K562 (cell line): Measurements from ENCODE around the gene EHD3. TPM values are rescaled to one million over a fixed set of nuclear protein-coding genes. Genes with fewer than 3 reads are reported as not detected.

Source experiments
- ATAC-seq: fragments of 200-7000 bp; cut with Tn5 transposase; 3 replicates; pipeline ENCODE4 v1.9.1; 2020; ENCODE audit warnings: moderate library complexity
- BruUV-seq: library from RNA; stranded (reverse); fragments of 400-500 nt; replicated peaks from 2 replicates; lab custom pipeline; 2021; lab: Mats Ljungman, UMichigan
- CTCF ChIA-PET: fragments of 300-600 bp; formaldehyde crosslinking; extraction: SDS; loops from one replicate; lab custom pipeline; 2021; ENCODE audit warnings: low intra/inter-chr PET ratio; lab: Yijun Ruan, JAX
- POLR2A ChIA-PET: fragments of 300-600, 350-650 bp; sonication (Branson Sonifier 250); formaldehyde crosslinking; extraction: SDS; loops from one replicate; lab custom pipeline; 2021; ENCODE audit warnings: antibody characterized with exemption, inconsistent platforms; lab: Yijun Ruan, JAX
- DNase-seq, 4 experiments: peaks; one replicate each; pipeline versions ENCODE4 v3.0.0 to v3.0.0-alpha.2; 2011 to 2018; ENCODE audit warnings: low spot score in 3 of 4, mixed read lengths in 3 of 4; ENCODE audit errors: extremely low read depth in 1 of 4
- FAIRE-seq: peaks from 2 replicates; lab custom pipeline; 2011; peaks lifted over from hg19 to GRCh38; lab: Jason Lieb, UNC
- H2AFZ ChIP-seq: 2 replicates; pipeline ENCODE4 v1.6.0; 2011; ENCODE audit warnings: low read depth, low read length, control low read depth, inconsistent platforms
- H3K27ac ChIP-seq: fragments of 200-600 bp; 3 replicates; pipeline ENCODE4 v1.8.0; 2011; ENCODE audit warnings: low read depth, mild to moderate bottlenecking, control low read depth, inconsistent platforms, low read length, moderate library complexity, mixed read lengths; ENCODE audit errors: extremely low read depth
- H3K27me3 ChIP-seq, 2 experiments: fragments of 300-600 bp in 1 of 2; 2 replicates in 1 of 2; 3 replicates in 1 of 2; pipeline versions ENCODE4 v1.6.0 to v1.8.0; 2011; ENCODE audit warnings: inconsistent platforms in 2 of 2, low read length in 2 of 2, mild to moderate bottlenecking in 1 of 2, mixed read lengths in 1 of 2, moderate library complexity in 1 of 2; ENCODE audit not compliant: control insufficient read depth in 2 of 2, insufficient read depth in 2 of 2
- H3K36me3 ChIP-seq: fragments of 300-600 bp; 3 replicates; pipeline ENCODE4 v1.8.0; 2011; ENCODE audit warnings: mild to moderate bottlenecking, low read length, inconsistent platforms; ENCODE audit not compliant: control insufficient read depth, insufficient read depth
- H3K4me1 ChIP-seq, 2 experiments: fragments of 200-600 bp in 1 of 2; replicated peaks in 1 of 2; 2 replicates in 1 of 2; 3 replicates in 1 of 2; pipeline versions ENCODE4 v1.5.1 to v1.8.0; 2011; ENCODE audit warnings: inconsistent platforms in 2 of 2, low read length in 2 of 2, mild to moderate bottlenecking in 1 of 2, mixed read lengths in 1 of 2, moderate library complexity in 1 of 2; ENCODE audit not compliant: control insufficient read depth in 2 of 2, insufficient read depth in 2 of 2
- H3K4me2 ChIP-seq: 2 replicates; pipeline ENCODE4 v1.6.1; 2011; ENCODE audit warnings: low read length, control low read depth, inconsistent platforms, mixed read lengths; ENCODE audit not compliant: insufficient read depth
- H3K4me3 ChIP-seq: fragments of 200-600 bp; sonication (generic), shearing (Covaris generic); 2 replicates; pipeline ENCODE4 v1.5.1; 2016; ENCODE audit warnings: control low read depth, inconsistent platforms
- H3K79me2 ChIP-seq: fragments of 200-600 bp; 3 replicates; pipeline ENCODE4 v1.8.0; 2011; ENCODE audit warnings: low read length, inconsistent platforms; ENCODE audit not compliant: control insufficient read depth, insufficient read depth
- H3K9ac ChIP-seq, 2 experiments: 2 replicates each; pipeline versions ENCODE4 v1.6.0 to v1.6.1; 2011; ENCODE audit warnings: low read depth in 2 of 2, low read length in 2 of 2, control low read depth in 1 of 2, inconsistent platforms in 1 of 2, mild to moderate bottlenecking in 1 of 2, mixed read lengths in 1 of 2; ENCODE audit not compliant: insufficient read depth in 1 of 2
- H3K9me1 ChIP-seq: one replicate; pipeline ENCODE4 v1.6.0; 2011; ENCODE audit warnings: inconsistent platforms, mild to moderate bottlenecking, low read length, moderate library complexity; ENCODE audit not compliant: control insufficient read depth, insufficient read depth
- H3K9me3 ChIP-seq: replicated peaks from 2 replicates; pipeline ENCODE4 v1.5.1; 2011; ENCODE audit warnings: low read depth, low read length, inconsistent platforms; ENCODE audit not compliant: control insufficient read depth, insufficient read depth
- H4K20me1 ChIP-seq: replicated peaks from 2 replicates; pipeline ENCODE4 v1.6.1; 2011; ENCODE audit warnings: low read length, inconsistent platforms, mixed read lengths; ENCODE audit not compliant: control insufficient read depth, insufficient read depth
- ARHGAP35 ChIP-seq: fragments of 450-650 bp; IDR thresholded peaks from 2 replicates; pipeline ENCODE4 v1.6.1; 2018; ENCODE audit not compliant: partially characterized antibody
- C11orf30 ChIP-seq: fragments of 450-650 bp; IDR thresholded peaks from 2 replicates; pipeline ENCODE4 v1.6.1; 2016; ENCODE audit warnings: low read depth, mild to moderate bottlenecking
- CHD1 ChIP-seq: fragments of 200-600 bp; sonication (generic); IDR thresholded peaks from one replicate; pipeline ENCODE4 v1.6.1; 2012; ENCODE audit warnings: mild to moderate bottlenecking, moderate library complexity, low read length, inconsistent platforms
- CHD4 ChIP-seq: fragments of 200-600 bp; sonication (generic); IDR thresholded peaks from 3 replicates; pipeline ENCODE4 v1.6.1; 2012; ENCODE audit warnings: low read depth, mild to moderate bottlenecking, mixed read lengths, low read length, inconsistent platforms; ENCODE audit not compliant: insufficient read depth, insufficient replicate concordance, poor library complexity, severe bottlenecking
- NELFE ChIP-seq: IDR thresholded peaks from 2 replicates; pipeline ENCODE4 v1.6.1; 2011; ENCODE audit warnings: mild to moderate bottlenecking; ENCODE audit not compliant: insufficient read depth, insufficient read length
- SNIP1 ChIP-seq: fragments of 450-650 bp; IDR thresholded peaks from 2 replicates; pipeline ENCODE4 v1.7.1; 2017; ENCODE audit warnings: low read depth, mild to moderate bottlenecking
- SUPT5H ChIP-seq: fragments of 450-650 bp; IDR thresholded peaks from 2 replicates; pipeline ENCODE4 v1.6.1; 2016
- TSC22D4 ChIP-seq: fragments of 450-650 bp; IDR thresholded peaks from 2 replicates; pipeline ENCODE4 v1.6.1; 2016; ENCODE audit warnings: missing genetic modification characterization, missing biosample characterization, control low read depth
- ZNF75A ChIP-seq: fragments of 450-650 bp; formaldehyde crosslinking; IDR thresholded peaks from 2 replicates; pipeline ENCODE4 v1.4.0; 2020; ENCODE audit warnings: mild to moderate bottlenecking
- WGBS: fragments of 100-300 bp; shearing (Covaris generic); methylation state at CpG from one replicate; pipeline ENCODE4 v1.1.6; 2016; ENCODE audit warnings: low coverage, mixed read lengths; ENCODE audit not compliant: insufficient coverage; ENCODE audit errors: missing lambda C conversion rate; 5-methylcytosine and 5-hydroxymethylcytosine counted together
- in situ Hi-C: fragments of 300-500 bp; cut with MboI; formaldehyde crosslinking; loops from 4 replicates; pipeline ENCODE4 v1.15.0; 2018; ENCODE audit warnings: inconsistent platforms, mixed read lengths
- intact Hi-C: fragments of 100-400 bp; cut with micrococcal nuclease; formaldehyde crosslinking; loops from 2 replicates; pipeline ENCODE4 v1.14.2; 2022
- polyA plus RNA-seq, 8 experiments: library from polyadenylated mRNA; depleted of rRNA in 4 of 8; stranded (reverse) in 5 of 8; unstranded in 3 of 8; fragments of >200 nt; fragmentation: Nextera tagmentation in 2 of 8; fragmentation: Illumina TruSeq in 1 of 8; extraction: Ambion mirVana in 2 of 8; extraction: Trizol in 1 of 8; gene quantifications; 2 replicates each; pipeline versions ENCODE4 v1.2.1 to v1.2.3, GENCODE V29; 2011 to 2014; ENCODE audit warnings: inconsistent platforms in 1 of 8, missing spikeins in 1 of 8
- total RNA-seq, 7 experiments: library from RNA; depleted of rRNA in 6 of 7; stranded (reverse); fragments of >200 nt in 6 of 7; fragmentation: Illumina TruSeq in 2 of 7; extraction: Trizol in 2 of 7; gene quantifications; 2 replicates each; pipeline versions ENCODE4 v1.2.1 to v1.2.3, GENCODE V29; 2011 to 2021; ENCODE audit warnings: low replicate concordance in 1 of 7
- TF ChIP-seq, protein P1 (sequence below): sonication (generic); formaldehyde crosslinking; IDR thresholded peaks from 2 replicates; pipeline ENCODE4 v1.8.1; 2022; ENCODE audit warnings: missing genetic modification reagents
- TF ChIP-seq, protein P2 (sequence below): fragments of 450-650 bp; IDR thresholded peaks from 2 replicates; pipeline ENCODE4 v1.6.1; 2016; ENCODE audit warnings: borderline replicate concordance
- TF ChIP-seq, protein P3 (sequence below): fragments of 450-650 bp; IDR thresholded peaks from 2 replicates; pipeline ENCODE4 v1.6.1; 2018; ENCODE audit warnings: mild to moderate bottlenecking, low read depth; ENCODE audit not compliant: partially characterized antibody
- TF ChIP-seq, protein P4 (sequence below), 2 experiments: fragments of 250-450 bp in 1 of 2; fragments of 450-650 bp in 1 of 2; sonication (Bioruptor Pico) in 1 of 2; IDR thresholded peaks; 2 replicates each; pipeline versions ENCODE4 v1.6.1 to v1.8.0; 2016 to 2021; ENCODE audit warnings: mild to moderate bottlenecking in 2 of 2, moderate library complexity in 2 of 2, missing compliant biosample characterization in 1 of 2, missing genetic modification characterization in 1 of 2
- TF ChIP-seq, protein P5 (sequence below): fragments of 200-800 bp; sonication (Bioruptor generic); IDR thresholded peaks from 2 replicates; pipeline ENCODE4 v1.6.1; 2017; ENCODE audit warnings: missing genetic modification characterization, missing compliant biosample characterization

EHD3 gene
- total and polyA plus RNA-seq, 9 of the 15 experiments (the other 6 are each of a cell fraction or from before 2014, with no cell fraction given) = under 0.01 to 0.04 (median 0.03) TPM; not detected in 3

DNA sequence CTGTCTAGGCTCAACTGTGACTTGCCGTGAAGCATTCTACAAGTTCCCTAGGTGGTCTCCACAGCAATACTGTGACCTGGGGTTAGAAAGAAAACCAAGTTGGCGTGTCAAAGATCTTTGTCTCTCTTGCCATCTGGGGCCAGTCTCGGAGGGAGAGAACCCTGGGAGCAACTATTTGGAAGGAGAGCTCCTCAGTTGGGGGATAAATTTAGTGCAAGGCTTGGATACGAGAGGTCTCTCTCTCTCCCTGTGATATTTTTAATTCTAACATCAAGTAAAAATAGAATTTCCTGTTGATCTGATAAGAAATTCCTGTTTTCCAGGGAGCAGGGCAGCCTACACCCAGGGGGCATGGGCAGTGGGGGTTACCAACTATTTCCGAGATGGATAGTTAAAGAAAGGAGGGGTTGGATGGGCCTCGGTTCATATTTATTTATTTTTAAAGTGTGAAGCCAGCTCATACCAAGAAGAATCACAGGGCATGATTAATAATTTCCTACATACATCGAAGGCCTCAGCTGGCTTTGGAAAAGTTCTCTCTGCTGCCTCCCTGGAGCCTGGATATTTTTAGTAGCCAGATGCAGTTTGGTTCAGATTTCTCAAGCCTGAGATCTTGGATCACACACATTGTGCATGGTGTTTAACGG is 62.8 kb downstream of the EHD3 start:
- Histone ChIP-seq H3K4me3 (no peak overlapping the region), H3K27me3 (peaks cover 0 to 5% of the 10 kb centered on the region in 2 experiments; a peak in 1 of 5 replicates), H3K79me2 (no peaks in the 10 kb centered on the region), H3K4me2 (no peak overlapping the region), H3K4me1 (no peaks in the 10 kb centered on the region), H3K9me3 (no peaks in the 10 kb centered on the region), H3K9ac (no peak overlapping the region), H2AFZ (no peak overlapping the region), H3K27ac (no peak overlapping the region), H4K20me1 (no peaks in the 10 kb centered on the region), H3K9me1 (no peaks in the 10 kb centered on the region), H3K36me3 (no peaks in the 10 kb centered on the region)
- ChIA-PET POLR2A (interaction anchor here (0.9 kb wide), 1 partner anchor 8 kb away, joined by 3 read pairs; no protein-coding TSS in a partner anchor), CTCF (no interaction called here)
- WGBS = 0% methylated on average over 8 of the region's 8 CpGs
- in situ Hi-C loops (no loop called here), intact Hi-C loops (no loop called here)
- BruUV-seq = no TSS peak
- TF ChIP-seq NELFE (no peak), CHD1 (no peak), SNIP1 (no peak), SUPT5H (no peak), TSC22D4 (tag) (no peak), ZNF75A (CRISPR knock-in tag) (no peak), ARHGAP35 (no peak), C11orf30 (no peak), CHD4 (no peak)
- TF ChIP-seq, protein P1, sequence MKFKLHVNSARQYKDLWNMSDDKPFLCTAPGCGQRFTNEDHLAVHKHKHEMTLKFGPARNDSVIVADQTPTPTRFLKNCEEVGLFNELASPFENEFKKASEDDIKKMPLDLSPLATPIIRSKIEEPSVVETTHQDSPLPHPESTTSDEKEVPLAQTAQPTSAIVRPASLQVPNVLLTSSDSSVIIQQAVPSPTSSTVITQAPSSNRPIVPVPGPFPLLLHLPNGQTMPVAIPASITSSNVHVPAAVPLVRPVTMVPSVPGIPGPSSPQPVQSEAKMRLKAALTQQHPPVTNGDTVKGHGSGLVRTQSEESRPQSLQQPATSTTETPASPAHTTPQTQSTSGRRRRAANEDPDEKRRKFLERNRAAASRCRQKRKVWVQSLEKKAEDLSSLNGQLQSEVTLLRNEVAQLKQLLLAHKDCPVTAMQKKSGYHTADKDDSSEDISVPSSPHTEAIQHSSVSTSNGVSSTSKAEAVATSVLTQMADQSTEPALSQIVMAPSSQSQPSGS = no peak
- TF ChIP-seq, protein P2, sequence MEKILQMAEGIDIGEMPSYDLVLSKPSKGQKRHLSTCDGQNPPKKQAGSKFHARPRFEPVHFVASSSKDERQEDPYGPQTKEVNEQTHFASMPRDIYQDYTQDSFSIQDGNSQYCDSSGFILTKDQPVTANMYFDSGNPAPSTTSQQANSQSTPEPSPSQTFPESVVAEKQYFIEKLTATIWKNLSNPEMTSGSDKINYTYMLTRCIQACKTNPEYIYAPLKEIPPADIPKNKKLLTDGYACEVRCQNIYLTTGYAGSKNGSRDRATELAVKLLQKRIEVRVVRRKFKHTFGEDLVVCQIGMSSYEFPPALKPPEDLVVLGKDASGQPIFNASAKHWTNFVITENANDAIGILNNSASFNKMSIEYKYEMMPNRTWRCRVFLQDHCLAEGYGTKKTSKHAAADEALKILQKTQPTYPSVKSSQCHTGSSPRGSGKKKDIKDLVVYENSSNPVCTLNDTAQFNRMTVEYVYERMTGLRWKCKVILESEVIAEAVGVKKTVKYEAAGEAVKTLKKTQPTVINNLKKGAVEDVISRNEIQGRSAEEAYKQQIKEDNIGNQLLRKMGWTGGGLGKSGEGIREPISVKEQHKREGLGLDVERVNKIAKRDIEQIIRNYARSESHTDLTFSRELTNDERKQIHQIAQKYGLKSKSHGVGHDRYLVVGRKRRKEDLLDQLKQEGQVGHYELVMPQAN = no peak
- TF ChIP-seq, protein P3, sequence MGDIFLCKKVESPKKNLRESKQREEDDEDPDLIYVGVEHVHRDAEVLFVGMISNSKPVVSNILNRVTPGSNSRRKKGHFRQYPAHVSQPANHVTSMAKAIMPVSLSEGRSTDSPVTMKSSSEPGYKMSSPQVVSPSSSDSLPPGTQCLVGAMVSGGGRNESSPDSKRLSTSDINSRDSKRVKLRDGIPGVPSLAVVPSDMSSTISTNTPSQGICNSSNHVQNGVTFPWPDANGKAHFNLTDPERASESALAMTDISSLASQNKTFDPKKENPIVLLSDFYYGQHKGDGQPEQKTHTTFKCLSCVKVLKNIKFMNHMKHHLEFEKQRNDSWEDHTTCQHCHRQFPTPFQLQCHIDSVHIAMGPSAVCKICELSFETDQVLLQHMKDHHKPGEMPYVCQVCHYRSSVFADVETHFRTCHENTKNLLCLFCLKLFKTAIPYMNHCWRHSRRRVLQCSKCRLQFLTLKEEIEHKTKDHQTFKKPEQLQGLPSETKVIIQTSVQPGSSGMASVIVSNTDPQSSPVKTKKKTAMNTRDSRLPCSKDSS = no peak
- TF ChIP-seq, protein P4, sequence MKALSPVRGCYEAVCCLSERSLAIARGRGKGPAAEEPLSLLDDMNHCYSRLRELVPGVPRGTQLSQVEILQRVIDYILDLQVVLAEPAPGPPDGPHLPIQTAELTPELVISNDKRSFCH (CRISPR knock-in tag; IDR thresholded peaks at IDR 0.05) = no peak
- TF ChIP-seq, protein P4 (tag; IDR thresholded peaks at IDR 0.05) = no peak
- TF ChIP-seq, protein P5, sequence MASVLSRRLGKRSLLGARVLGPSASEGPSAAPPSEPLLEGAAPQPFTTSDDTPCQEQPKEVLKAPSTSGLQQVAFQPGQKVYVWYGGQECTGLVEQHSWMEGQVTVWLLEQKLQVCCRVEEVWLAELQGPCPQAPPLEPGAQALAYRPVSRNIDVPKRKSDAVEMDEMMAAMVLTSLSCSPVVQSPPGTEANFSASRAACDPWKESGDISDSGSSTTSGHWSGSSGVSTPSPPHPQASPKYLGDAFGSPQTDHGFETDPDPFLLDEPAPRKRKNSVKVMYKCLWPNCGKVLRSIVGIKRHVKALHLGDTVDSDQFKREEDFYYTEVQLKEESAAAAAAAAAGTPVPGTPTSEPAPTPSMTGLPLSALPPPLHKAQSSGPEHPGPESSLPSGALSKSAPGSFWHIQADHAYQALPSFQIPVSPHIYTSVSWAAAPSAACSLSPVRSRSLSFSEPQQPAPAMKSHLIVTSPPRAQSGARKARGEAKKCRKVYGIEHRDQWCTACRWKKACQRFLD (CRISPR knock-in tag) = no peak
- FAIRE-seq = no peak
- ATAC-seq = no peak
- no peak for DNase-seq
